Measurements from ENCODE around the gene CACNB4. TPM values are rescaled to one million over a fixed set of nuclear protein-coding genes. Genes with fewer than 3 reads are reported as not detected.

CACNB4 gene
- total RNA-seq, 1 experiment from 2014 or later = 1.7 TPM

- ATAC-seq (no peak), DNase-seq (ENCODE audit: low read depth, low spot score) (no peak)
- no peak overlapping the region for H3K4me3 ChIP-seq (ENCODE audit: low read depth in 2 of 2, low read length in 2 of 2)
- H3K4me1 ChIP-seq (ENCODE audit: control insufficient read depth, insufficient read depth, low read length) = no peaks in the 10 kb centered on the region
- no peak overlapping the region for H3K27ac ChIP-seq (ENCODE audit: low read length)
- no peaks in the 10 kb centered on the region; the same call in 1 of the 2 replicates for H3K36me3 ChIP-seq (ENCODE audit: control insufficient read depth, insufficient read depth, low read length)
- no peaks in the 10 kb centered on the region for H3K27me3 ChIP-seq (ENCODE audit: control insufficient read depth, insufficient read depth, low read length)
- intact Hi-C loops (cut with micrococcal nuclease; ENCODE audit: unreplicated experiment) (no loop called here), in situ Hi-C loops (cut with HindIII; ENCODE audit: low pct_unique_long_range_greater_than_20kb, low sequenced_read_pairs) (no loop called here)
- ChIA-PET POLR2A (no interaction called here), CTCF (no interaction called here)
- no peaks in the 10 kb centered on the region for H3K9me3 ChIP-seq (ENCODE audit: control insufficient read depth, insufficient read depth, low read depth, low read length)
- no TSS peak for BruUV-seq (replicated peaks)
- TF ChIP-seq CTCF (IDR thresholded peaks at IDR 0.05) (no peak), POLR2AphosphoS5 (IDR thresholded peaks at IDR 0.05; ENCODE audit: low read depth, low read length) (no peak), TCF7L2 (IDR thresholded peaks at IDR 0.05; ENCODE audit: low read depth, low read length) (no peak), REST (IDR thresholded peaks at IDR 0.05; ENCODE audit: insufficient read depth in 1 of 2, low read depth in 2 of 2, low read length in 1 of 2) (no peak), SIN3A (IDR thresholded peaks at IDR 0.05; ENCODE audit: borderline replicate concordance, insufficient read depth, low read depth, low read length) (no peak)
These were observed 27.8 kb upstream of the CACNB4 start for GRCh38 chr2:152126664-152127063.

- no peaks in the 10 kb centered on the region for H3K27me3 ChIP-seq (ENCODE audit: control insufficient read depth, insufficient read depth, low read length)
- intact Hi-C loops (cut with micrococcal nuclease; ENCODE audit: unreplicated experiment) = no loop called here
- H3K9me3 ChIP-seq (ENCODE audit: control insufficient read depth, insufficient read depth, low read depth, low read length) = no peaks in the 10 kb centered on the region
- peaks cover 2% of the 10 kb centered on the region; the same call in 1 of the 2 replicates for H3K36me3 ChIP-seq (ENCODE audit: control insufficient read depth, insufficient read depth, low read length)
- no TSS peak for BruUV-seq (replicated peaks)
- H3K27ac ChIP-seq (ENCODE audit: low read length) = no peak overlapping the region
- no peak for TF ChIP-seq SIN3A (IDR thresholded peaks at IDR 0.05; ENCODE audit: borderline replicate concordance, insufficient read depth, low read depth, low read length)
- TF ChIP-seq REST (IDR thresholded peaks at IDR 0.05; ENCODE audit: insufficient read depth in 1 of 2, low read depth in 2 of 2, low read length in 1 of 2) = no peak
- no peak for ATAC-seq
- no peaks in the 10 kb centered on the region for H3K4me1 ChIP-seq (ENCODE audit: control insufficient read depth, insufficient read depth, low read length)
- in situ Hi-C loops (cut with HindIII; ENCODE audit: low pct_unique_long_range_greater_than_20kb, low sequenced_read_pairs) = no loop called here
- ChIA-PET CTCF (no interaction called here), POLR2A (no interaction called here)
- DNase-seq (ENCODE audit: low read depth, low spot score) = no peak
- no peak overlapping the region for H3K4me3 ChIP-seq (ENCODE audit: low read depth in 2 of 2, low read length in 2 of 2)
These were observed 23.3 kb upstream of the CACNB4 start for GRCh38 chr2:152122161-152122560.

Data from Panc1 (cell line).